ENCODE results near the gene SPATA2L.

SPATA2L gene

DNA sequence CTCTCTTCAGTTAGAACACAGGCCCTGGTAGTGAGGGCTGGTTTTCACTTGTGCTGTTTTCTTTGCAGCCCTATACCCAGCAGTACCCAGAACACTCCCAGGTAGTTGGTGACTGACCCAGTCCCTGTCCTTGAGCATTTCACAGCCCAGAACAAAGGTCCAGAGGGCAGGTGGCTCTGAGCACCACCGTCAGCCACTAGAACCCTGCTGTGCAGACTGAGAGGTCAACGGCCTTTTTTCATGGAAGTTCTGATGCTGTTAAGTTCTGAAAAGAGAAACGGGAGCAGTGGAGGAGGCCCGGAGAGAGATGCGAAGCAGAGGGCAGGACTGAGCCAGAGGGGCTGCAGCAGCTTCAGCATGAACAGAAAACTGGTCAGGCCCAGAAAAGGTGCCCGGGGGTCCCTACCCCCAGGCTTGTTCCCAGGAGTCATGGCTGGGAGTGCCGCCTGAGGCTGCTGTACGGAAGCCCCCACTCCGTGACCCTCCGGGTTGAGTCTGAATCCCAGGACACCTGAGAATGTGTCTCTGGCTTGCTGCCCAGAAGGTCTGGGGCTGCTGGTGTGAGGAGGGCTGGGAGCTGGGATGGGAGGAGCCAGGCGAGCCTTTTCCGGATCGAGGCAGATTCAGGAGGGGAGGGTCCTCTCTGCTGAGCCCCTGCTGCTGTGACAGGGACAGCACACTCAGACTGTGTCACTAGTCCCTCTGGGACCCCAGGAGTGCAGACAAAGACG, 28.5 kb upstream of the SPATA2L start:
- FAIRE-seq = no peak
- DNase-seq (ENCODE audit: insufficient read length, low spot score) = no peak
- TF ChIP-seq, protein P1, sequence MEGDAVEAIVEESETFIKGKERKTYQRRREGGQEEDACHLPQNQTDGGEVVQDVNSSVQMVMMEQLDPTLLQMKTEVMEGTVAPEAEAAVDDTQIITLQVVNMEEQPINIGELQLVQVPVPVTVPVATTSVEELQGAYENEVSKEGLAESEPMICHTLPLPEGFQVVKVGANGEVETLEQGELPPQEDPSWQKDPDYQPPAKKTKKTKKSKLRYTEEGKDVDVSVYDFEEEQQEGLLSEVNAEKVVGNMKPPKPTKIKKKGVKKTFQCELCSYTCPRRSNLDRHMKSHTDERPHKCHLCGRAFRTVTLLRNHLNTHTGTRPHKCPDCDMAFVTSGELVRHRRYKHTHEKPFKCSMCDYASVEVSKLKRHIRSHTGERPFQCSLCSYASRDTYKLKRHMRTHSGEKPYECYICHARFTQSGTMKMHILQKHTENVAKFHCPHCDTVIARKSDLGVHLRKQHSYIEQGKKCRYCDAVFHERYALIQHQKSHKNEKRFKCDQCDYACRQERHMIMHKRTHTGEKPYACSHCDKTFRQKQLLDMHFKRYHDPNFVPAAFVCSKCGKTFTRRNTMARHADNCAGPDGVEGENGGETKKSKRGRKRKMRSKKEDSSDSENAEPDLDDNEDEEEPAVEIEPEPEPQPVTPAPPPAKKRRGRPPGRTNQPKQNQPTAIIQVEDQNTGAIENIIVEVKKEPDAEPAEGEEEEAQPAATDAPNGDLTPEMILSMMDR (IDR thresholded peaks at IDR 0.05; ENCODE audit: insufficient read depth, missing control alignments) = no peak

DNA sequence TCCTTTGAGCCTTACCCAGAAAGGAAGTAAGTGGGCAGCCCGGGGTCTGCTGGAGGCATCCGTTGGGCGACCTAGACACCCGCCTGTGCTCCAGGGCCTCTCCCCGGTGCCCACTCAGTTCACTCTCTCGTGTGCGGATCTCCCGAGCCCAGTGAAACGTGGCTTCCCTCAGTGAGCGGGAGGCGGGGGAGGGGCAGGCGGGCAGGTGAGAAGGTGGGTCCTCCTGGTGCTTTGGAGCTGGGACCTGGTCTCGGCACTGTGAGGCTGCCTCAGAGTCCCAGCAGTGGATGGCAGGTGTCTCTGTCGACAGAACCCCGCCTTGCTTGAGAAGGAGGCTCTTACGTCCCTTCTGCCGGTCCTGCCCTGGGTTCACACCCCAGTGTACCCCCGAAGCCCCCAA, 27.8 kb upstream of the SPATA2L start:
- no peak for DNase-seq (ENCODE audit: insufficient read length, low spot score)
- TF ChIP-seq, protein P1 (IDR thresholded peaks at IDR 0.05; ENCODE audit: insufficient read depth, missing control alignments) = no peak
- FAIRE-seq = no peak

DNA sequence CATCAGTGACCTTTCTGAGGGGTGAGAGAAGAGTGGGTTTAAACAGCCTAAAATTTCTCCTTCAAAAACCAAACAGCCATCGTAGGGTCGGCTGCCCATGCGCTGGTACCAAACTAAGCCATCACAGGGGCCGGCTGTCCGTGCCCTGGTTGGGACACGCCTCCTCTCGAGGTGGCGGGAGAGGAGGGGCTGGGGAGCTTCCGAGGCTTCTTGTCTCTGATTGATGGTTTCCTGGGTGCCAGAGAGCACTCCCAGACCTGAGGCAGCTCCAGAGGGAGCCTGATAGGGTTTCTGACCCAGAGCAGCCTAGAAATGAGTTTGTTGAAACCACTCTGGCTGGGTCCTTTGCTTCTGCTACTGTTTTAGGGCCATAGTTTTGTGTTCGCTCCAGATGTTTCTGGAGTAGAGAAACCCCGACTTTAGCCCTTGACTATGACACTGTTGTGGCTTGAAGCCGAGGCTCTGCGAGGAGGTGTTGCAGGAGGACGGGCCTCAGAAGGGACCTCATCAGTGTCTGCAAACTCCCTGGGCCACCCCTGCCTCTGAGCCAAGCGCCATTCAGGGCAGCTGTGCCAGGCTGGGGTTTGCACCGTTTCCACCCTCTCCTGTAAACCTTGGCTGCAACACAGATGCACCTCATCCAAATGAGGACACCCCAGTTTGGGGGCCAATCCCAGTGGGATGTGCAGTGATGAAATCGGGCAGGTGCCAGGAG, 26.1 kb upstream of the SPATA2L start:
- FAIRE-seq (no peak), DNase-seq (ENCODE audit: insufficient read length, low spot score) (no peak)
- TF ChIP-seq, protein P1 (IDR thresholded peaks at IDR 0.05; ENCODE audit: insufficient read depth, missing control alignments) = no peak

DNA sequence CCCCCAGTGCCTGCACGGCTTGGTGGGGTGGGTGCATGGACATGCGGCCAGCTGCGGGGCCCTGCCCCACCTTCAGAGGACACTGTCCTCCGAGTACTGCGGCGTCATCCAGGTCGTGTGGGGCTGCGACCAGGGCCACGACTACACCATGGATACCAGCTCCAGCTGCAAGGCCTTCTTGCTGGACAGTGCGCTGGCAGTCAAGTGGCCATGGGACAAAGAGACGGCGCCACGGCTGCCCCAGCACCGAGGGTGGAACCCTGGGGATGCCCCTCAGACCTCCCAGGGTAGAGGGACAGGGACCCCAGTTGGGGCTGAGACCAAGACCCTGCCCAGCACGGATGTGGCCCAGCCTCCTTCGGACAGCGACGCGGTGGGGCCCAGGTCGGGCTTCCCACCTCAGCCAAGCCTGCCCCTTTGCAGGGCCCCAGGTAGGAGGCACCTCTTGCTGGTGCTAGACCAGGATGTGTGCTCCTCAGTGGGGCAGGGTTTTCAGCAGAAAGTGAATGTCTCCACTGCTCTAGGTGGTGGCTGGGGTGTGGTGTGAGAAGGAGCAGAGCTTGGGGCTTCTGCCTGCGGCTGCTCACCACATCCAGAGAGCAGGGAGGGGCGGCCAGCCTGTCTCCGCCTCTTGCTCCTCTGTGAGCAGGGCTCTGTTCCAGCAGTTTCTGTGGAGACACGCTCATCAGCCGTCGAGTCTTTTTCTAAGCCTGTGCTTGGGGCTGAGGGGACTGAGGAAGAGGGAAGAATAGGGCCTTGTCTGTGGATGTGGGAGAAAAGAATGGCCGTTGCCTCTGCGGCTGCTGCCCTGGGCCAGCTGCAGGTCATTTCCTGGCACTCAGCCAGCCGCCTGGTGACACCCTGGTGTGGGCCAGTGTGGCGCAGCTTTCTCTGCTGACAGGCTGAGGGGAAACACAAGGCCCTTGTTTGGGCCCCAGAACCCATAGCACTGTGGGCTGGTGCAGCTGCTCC, 22.1 kb upstream of the SPATA2L start:
- FAIRE-seq = no peak
- no peak for DNase-seq (ENCODE audit: insufficient read length, low spot score)
- TF ChIP-seq, protein P1 (IDR thresholded peaks at IDR 0.05; ENCODE audit: insufficient read depth, missing control alignments) = no peak

DNA sequence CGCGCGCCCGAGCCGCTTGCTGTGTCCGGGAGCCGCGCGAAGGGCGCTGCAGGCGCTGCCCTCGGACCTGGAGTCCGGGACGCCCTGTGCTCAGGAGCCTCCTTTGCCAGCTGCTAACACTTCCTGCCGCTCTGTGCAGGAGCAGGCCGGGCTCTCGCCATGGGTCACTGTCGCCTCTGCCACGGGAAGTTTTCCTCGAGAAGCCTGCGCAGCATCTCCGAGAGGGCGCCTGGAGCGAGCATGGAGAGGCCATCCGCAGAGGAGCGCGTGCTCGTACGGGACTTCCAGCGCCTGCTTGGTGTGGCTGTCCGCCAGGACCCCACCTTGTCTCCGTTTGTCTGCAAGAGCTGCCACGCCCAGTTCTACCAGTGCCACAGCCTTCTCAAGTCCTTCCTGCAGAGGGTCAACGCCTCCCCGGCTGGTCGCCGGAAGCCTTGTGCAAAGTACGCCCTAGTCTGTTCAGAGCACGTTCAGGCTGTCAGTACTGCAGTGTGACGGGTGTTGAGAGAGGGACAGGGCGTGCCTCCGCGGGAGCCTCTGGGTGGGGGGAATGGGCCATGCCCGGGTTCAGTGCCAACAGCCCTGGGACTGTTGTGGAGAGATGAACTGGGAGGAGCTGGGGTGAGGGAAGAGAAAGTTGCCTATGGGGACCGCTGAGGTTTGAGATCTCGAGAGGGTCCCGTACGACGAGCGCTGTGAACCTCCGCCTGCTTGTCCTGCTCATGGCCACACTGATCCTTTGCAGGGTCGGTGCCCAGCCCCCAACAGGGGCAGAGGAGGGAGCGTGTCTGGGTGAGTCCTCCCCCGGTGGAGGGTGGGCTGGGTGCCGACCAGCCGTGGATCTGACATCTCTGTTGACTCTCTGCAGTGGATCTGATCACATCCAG, 21.1 kb upstream of the SPATA2L start:
- FAIRE-seq = no peak
- TF ChIP-seq, protein P1 (IDR thresholded peaks at IDR 0.05; ENCODE audit: insufficient read depth, missing control alignments) = no peak
- DNase-seq (ENCODE audit: insufficient read length, low spot score) = no peak

All from D721Med (cell line).